K562 (cell line): ENCODE data around the gene C1orf167. TPM values are rescaled to one million over a fixed set of nuclear protein-coding genes. Genes with fewer than 3 reads are reported as not detected.

Experiments
- ATAC-seq: fragments of 200-7000 bp; cut with Tn5 transposase; 3 replicates; pipeline ENCODE4 v1.9.1; 2020; ENCODE audit warnings: moderate library complexity
- BruUV-seq: library from RNA; stranded (reverse); fragments of 400-500 nt; replicated peaks from 2 replicates; lab custom pipeline; 2021; lab: Mats Ljungman, UMichigan
- CTCF ChIA-PET: fragments of 300-600 bp; formaldehyde crosslinking; extraction: SDS; loops from one replicate; lab custom pipeline; 2021; ENCODE audit warnings: low intra/inter-chr PET ratio; lab: Yijun Ruan, JAX
- POLR2A ChIA-PET: fragments of 300-600, 350-650 bp; sonication (Branson Sonifier 250); formaldehyde crosslinking; extraction: SDS; loops from one replicate; lab custom pipeline; 2021; ENCODE audit warnings: antibody characterized with exemption, inconsistent platforms; lab: Yijun Ruan, JAX
- DNase-seq, 4 experiments: peaks; one replicate each; pipeline versions ENCODE4 v3.0.0 to v3.0.0-alpha.2; 2011 to 2018; ENCODE audit warnings: low spot score in 3 of 4, mixed read lengths in 3 of 4; ENCODE audit errors: extremely low read depth in 1 of 4
- FAIRE-seq: peaks from 2 replicates; lab custom pipeline; 2011; peaks lifted over from hg19 to GRCh38; lab: Jason Lieb, UNC
- H2AFZ ChIP-seq: 2 replicates; pipeline ENCODE4 v1.6.0; 2011; ENCODE audit warnings: low read depth, low read length, control low read depth, inconsistent platforms
- H3K27ac ChIP-seq: fragments of 200-600 bp; 3 replicates; pipeline ENCODE4 v1.8.0; 2011; ENCODE audit warnings: low read depth, mild to moderate bottlenecking, control low read depth, inconsistent platforms, low read length, moderate library complexity, mixed read lengths; ENCODE audit errors: extremely low read depth
- H3K27me3 ChIP-seq, 2 experiments: fragments of 300-600 bp in 1 of 2; 2 replicates in 1 of 2; 3 replicates in 1 of 2; pipeline versions ENCODE4 v1.6.0 to v1.8.0; 2011; ENCODE audit warnings: inconsistent platforms in 2 of 2, low read length in 2 of 2, mild to moderate bottlenecking in 1 of 2, mixed read lengths in 1 of 2, moderate library complexity in 1 of 2; ENCODE audit not compliant: control insufficient read depth in 2 of 2, insufficient read depth in 2 of 2
- H3K36me3 ChIP-seq: fragments of 300-600 bp; 3 replicates; pipeline ENCODE4 v1.8.0; 2011; ENCODE audit warnings: mild to moderate bottlenecking, low read length, inconsistent platforms; ENCODE audit not compliant: control insufficient read depth, insufficient read depth
- H3K4me1 ChIP-seq, 2 experiments: fragments of 200-600 bp in 1 of 2; replicated peaks in 1 of 2; 2 replicates in 1 of 2; 3 replicates in 1 of 2; pipeline versions ENCODE4 v1.5.1 to v1.8.0; 2011; ENCODE audit warnings: inconsistent platforms in 2 of 2, low read length in 2 of 2, mild to moderate bottlenecking in 1 of 2, mixed read lengths in 1 of 2, moderate library complexity in 1 of 2; ENCODE audit not compliant: control insufficient read depth in 2 of 2, insufficient read depth in 2 of 2
- H3K4me2 ChIP-seq: 2 replicates; pipeline ENCODE4 v1.6.1; 2011; ENCODE audit warnings: low read length, control low read depth, inconsistent platforms, mixed read lengths; ENCODE audit not compliant: insufficient read depth
- H3K4me3 ChIP-seq: fragments of 200-600 bp; sonication (generic), shearing (Covaris generic); 2 replicates; pipeline ENCODE4 v1.5.1; 2016; ENCODE audit warnings: control low read depth, inconsistent platforms
- H3K79me2 ChIP-seq: fragments of 200-600 bp; 3 replicates; pipeline ENCODE4 v1.8.0; 2011; ENCODE audit warnings: low read length, inconsistent platforms; ENCODE audit not compliant: control insufficient read depth, insufficient read depth
- H3K9ac ChIP-seq, 2 experiments: 2 replicates each; pipeline versions ENCODE4 v1.6.0 to v1.6.1; 2011; ENCODE audit warnings: low read depth in 2 of 2, low read length in 2 of 2, control low read depth in 1 of 2, inconsistent platforms in 1 of 2, mild to moderate bottlenecking in 1 of 2, mixed read lengths in 1 of 2; ENCODE audit not compliant: insufficient read depth in 1 of 2
- H3K9me1 ChIP-seq: one replicate; pipeline ENCODE4 v1.6.0; 2011; ENCODE audit warnings: inconsistent platforms, mild to moderate bottlenecking, low read length, moderate library complexity; ENCODE audit not compliant: control insufficient read depth, insufficient read depth
- H3K9me3 ChIP-seq: replicated peaks from 2 replicates; pipeline ENCODE4 v1.5.1; 2011; ENCODE audit warnings: low read depth, low read length, inconsistent platforms; ENCODE audit not compliant: control insufficient read depth, insufficient read depth
- H4K20me1 ChIP-seq: replicated peaks from 2 replicates; pipeline ENCODE4 v1.6.1; 2011; ENCODE audit warnings: low read length, inconsistent platforms, mixed read lengths; ENCODE audit not compliant: control insufficient read depth, insufficient read depth
- CBX3 ChIP-seq, 2 experiments: IDR thresholded peaks; 1 replicate in 1 of 2; 2 replicates in 1 of 2; pipeline ENCODE4 v1.6.1; 2012; ENCODE audit warnings: inconsistent platforms in 2 of 2, low read length in 2 of 2, borderline replicate concordance in 1 of 2, control low read depth in 1 of 2
- TAF9B ChIP-seq: fragments of 450-650 bp; IDR thresholded peaks from 2 replicates; pipeline ENCODE4 v1.6.1; 2018; ENCODE audit warnings: mild to moderate bottlenecking; ENCODE audit not compliant: partially characterized antibody
- VEZF1 ChIP-seq: fragments of 200-800 bp; sonication (Bioruptor generic); IDR thresholded peaks from 2 replicates; pipeline ENCODE4 v1.6.1; 2017; ENCODE audit warnings: missing genetic modification characterization, missing compliant biosample characterization
- WGBS: fragments of 100-300 bp; shearing (Covaris generic); methylation state at CpG from one replicate; pipeline ENCODE4 v1.1.6; 2016; ENCODE audit warnings: low coverage, mixed read lengths; ENCODE audit not compliant: insufficient coverage; ENCODE audit errors: missing lambda C conversion rate; 5-methylcytosine and 5-hydroxymethylcytosine counted together
- in situ Hi-C: fragments of 300-500 bp; cut with MboI; formaldehyde crosslinking; loops from 4 replicates; pipeline ENCODE4 v1.15.0; 2018; ENCODE audit warnings: inconsistent platforms, mixed read lengths
- intact Hi-C: fragments of 100-400 bp; cut with micrococcal nuclease; formaldehyde crosslinking; loops from 2 replicates; pipeline ENCODE4 v1.14.2; 2022
- polyA plus RNA-seq, 8 experiments: library from polyadenylated mRNA; depleted of rRNA in 4 of 8; stranded (reverse) in 5 of 8; unstranded in 3 of 8; fragments of >200 nt; fragmentation: Nextera tagmentation in 2 of 8; fragmentation: Illumina TruSeq in 1 of 8; extraction: Ambion mirVana in 2 of 8; extraction: Trizol in 1 of 8; gene quantifications; 2 replicates each; pipeline versions ENCODE4 v1.2.1 to v1.2.3, GENCODE V29; 2011 to 2014; ENCODE audit warnings: inconsistent platforms in 1 of 8, missing spikeins in 1 of 8
- total RNA-seq, 7 experiments: library from RNA; depleted of rRNA in 6 of 7; stranded (reverse); fragments of >200 nt in 6 of 7; fragmentation: Illumina TruSeq in 2 of 7; extraction: Trizol in 2 of 7; gene quantifications; 2 replicates each; pipeline versions ENCODE4 v1.2.1 to v1.2.3, GENCODE V29; 2011 to 2021; ENCODE audit warnings: low replicate concordance in 1 of 7
- TF ChIP-seq, protein P1 (sequence below): fragments of 450-650 bp; IDR thresholded peaks from 2 replicates; pipeline ENCODE4 v1.6.1; 2016; ENCODE audit warnings: mild to moderate bottlenecking
- TF ChIP-seq, protein P2 (sequence below), 3 experiments: fragments of 200-800 bp in 1 of 3; fragments of 250-450 bp in 1 of 3; fragments of 450-650 bp in 1 of 3; sonication (Bioruptor Pico) in 1 of 3; sonication (Bioruptor generic) in 1 of 3; formaldehyde crosslinking in 1 of 3; IDR thresholded peaks; 2 replicates each; pipeline versions ENCODE4 v1.6.1 to v1.8.0; 2016 to 2022; ENCODE audit warnings: mild to moderate bottlenecking in 2 of 3, missing genetic modification characterization in 2 of 3, missing compliant biosample characterization in 1 of 3, moderate library complexity in 1 of 3

The C1orf167 gene
- total and polyA plus RNA-seq, 9 of the 15 experiments (the other 6 are each of a cell fraction or from before 2014, with no cell fraction given): 0.22 to 0.86 (median 0.31) TPM; not detected in 2

DNA sequence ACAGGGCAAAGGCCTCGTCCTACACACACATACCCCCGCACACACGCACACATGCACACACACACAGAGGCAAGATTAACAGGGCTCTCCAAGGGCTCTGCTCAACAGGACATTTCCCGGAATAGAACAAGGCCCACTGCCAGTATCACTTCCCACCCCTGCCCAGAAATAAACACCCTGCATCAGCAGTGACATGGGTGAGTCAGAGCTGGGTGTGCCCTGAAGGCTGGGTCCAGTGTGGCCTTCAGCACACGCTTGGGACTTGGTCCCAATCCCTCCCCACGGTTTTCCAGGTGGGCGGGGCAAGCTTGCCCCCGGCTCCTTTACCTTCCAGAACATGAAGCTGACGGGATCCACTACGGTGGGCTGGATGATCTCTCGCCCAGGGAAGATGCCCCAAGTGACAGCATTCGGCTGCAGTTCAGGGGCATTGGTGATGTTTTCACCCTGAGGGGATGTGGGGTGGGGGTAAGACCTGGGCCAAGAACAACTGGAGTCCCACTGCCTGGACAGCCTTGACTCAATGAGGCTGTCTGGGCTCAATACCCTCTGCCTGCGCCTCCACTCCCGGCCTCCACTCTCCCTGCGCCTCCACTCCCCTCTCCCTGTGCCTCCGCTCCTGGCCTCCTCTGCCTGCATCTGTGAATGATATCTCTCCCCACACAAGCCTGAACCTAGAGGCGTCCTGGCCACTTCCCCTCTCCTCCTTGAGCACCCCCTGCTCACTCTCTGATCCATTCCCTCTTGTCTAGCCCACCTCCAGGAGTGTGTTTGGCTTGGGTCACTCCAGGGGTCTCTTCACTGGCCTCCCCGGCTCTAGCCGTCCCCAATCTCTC lies 29.1 kb downstream of the C1orf167 start:
- H3K9ac ChIP-seq: peak overlapping the region; percentile 39 to 85
- H3K4me2 ChIP-seq: peak overlapping the region; percentile 42
- peaks cover 26% of the 10 kb centered on the region for H3K79me2 ChIP-seq
- H3K4me1 ChIP-seq: peaks cover 70 to 91% of the 10 kb centered on the region in 2 experiments
- peaks cover 84% of the 10 kb centered on the region for H3K36me3 ChIP-seq
- FAIRE-seq (peak; percentile 85), ATAC-seq (peak; percentile 9), DNase-seq (peak; percentile 71 to 83 (median 74))
- POLR2A ChIA-PET: interaction anchor here (0.6 to 10.5 kb wide), 13 partner anchors 12 to 848 kb away, joined by 3 to 107 read pairs (median 4); partner anchors contain the start of genes CLCN6 and MTHFR
- H3K4me3 ChIP-seq: no peak overlapping the region
- no TSS peak for BruUV-seq
- H2AFZ ChIP-seq: no peak overlapping the region
- CTCF ChIA-PET: no interaction called here
- H4K20me1 ChIP-seq: no peaks in the 10 kb centered on the region
- in situ Hi-C loops (no loop called here), intact Hi-C loops (no loop called here)
- 55% methylated on average over 19 of the region's 19 CpGs for WGBS
- H3K27me3 ChIP-seq: no peaks in the 10 kb centered on the region
- peak overlapping the region; percentile 73 for H3K27ac ChIP-seq
- no peaks in the 10 kb centered on the region for H3K9me3 ChIP-seq
- H3K9me1 ChIP-seq: no peaks in the 10 kb centered on the region
- TF ChIP-seq CBX3 (IDR thresholded peaks at IDR 0.05; ENCODE audit: borderline replicate concordance in 1 of 2, low read length in 2 of 2) (peak in 1 of 2 experiments; percentile 43; a peak in 1 of 3 replicates), TAF9B (no peak), VEZF1 (peak; percentile 59)
- TF ChIP-seq, protein P1, sequence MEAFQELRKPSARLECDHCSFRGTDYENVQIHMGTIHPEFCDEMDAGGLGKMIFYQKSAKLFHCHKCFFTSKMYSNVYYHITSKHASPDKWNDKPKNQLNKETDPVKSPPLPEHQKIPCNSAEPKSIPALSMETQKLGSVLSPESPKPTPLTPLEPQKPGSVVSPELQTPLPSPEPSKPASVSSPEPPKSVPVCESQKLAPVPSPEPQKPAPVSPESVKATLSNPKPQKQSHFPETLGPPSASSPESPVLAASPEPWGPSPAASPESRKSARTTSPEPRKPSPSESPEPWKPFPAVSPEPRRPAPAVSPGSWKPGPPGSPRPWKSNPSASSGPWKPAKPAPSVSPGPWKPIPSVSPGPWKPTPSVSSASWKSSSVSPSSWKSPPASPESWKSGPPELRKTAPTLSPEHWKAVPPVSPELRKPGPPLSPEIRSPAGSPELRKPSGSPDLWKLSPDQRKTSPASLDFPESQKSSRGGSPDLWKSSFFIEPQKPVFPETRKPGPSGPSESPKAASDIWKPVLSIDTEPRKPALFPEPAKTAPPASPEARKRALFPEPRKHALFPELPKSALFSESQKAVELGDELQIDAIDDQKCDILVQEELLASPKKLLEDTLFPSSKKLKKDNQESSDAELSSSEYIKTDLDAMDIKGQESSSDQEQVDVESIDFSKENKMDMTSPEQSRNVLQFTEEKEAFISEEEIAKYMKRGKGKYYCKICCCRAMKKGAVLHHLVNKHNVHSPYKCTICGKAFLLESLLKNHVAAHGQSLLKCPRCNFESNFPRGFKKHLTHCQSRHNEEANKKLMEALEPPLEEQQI: no peak
- TF ChIP-seq, protein P2, sequence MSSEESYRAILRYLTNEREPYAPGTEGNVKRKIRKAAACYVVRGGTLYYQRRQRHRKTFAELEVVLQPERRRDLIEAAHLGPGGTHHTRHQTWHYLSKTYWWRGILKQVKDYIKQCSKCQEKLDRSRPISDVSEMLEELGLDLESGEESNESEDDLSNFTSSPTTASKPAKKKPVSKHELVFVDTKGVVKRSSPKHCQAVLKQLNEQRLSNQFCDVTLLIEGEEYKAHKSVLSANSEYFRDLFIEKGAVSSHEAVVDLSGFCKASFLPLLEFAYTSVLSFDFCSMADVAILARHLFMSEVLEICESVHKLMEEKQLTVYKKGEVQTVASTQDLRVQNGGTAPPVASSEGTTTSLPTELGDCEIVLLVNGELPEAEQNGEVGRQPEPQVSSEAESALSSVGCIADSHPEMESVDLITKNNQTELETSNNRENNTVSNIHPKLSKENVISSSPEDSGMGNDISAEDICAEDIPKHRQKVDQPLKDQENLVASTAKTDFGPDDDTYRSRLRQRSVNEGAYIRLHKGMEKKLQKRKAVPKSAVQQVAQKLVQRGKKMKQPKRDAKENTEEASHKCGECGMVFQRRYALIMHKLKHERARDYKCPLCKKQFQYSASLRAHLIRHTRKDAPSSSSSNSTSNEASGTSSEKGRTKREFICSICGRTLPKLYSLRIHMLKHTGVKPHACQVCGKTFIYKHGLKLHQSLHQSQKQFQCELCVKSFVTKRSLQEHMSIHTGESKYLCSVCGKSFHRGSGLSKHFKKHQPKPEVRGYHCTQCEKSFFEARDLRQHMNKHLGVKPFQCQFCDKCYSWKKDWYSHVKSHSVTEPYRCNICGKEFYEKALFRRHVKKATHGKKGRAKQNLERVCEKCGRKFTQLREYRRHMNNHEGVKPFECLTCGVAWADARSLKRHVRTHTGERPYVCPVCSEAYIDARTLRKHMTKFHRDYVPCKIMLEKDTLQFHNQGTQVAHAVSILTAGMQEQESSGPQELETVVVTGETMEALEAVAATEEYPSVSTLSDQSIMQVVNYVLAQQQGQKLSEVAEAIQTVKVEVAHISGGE (CRISPR knock-in tag; IDR thresholded peaks at IDR 0.05): 0 out of 6 replicates have a peak, but pooled peaks of 1 of the 3 experiments have one; percentile 34
